HEK293 (cell line): ENCODE data around the gene ZNF582.

Source experiments
- BCL11B ChIP-seq: fragments of 450-650 bp; formaldehyde crosslinking; IDR thresholded peaks from 2 replicates; pipeline ENCODE4 v1.5.1; 2016; ENCODE audit warnings: low read depth, missing biosample characterization, missing genetic modification characterization
- EGR2 ChIP-seq: fragments of 450-650 bp; formaldehyde crosslinking; IDR thresholded peaks from 2 replicates; pipeline ENCODE4 v1.5.1; 2016; ENCODE audit warnings: low read depth, missing biosample characterization, missing genetic modification characterization
- GLIS1 ChIP-seq: fragments of 450-650 bp; formaldehyde crosslinking; IDR thresholded peaks from 2 replicates; pipeline ENCODE4 v1.5.1; 2016; ENCODE audit warnings: missing biosample characterization, missing genetic modification characterization
- GLIS2 ChIP-seq: fragments of 450-650 bp; formaldehyde crosslinking; IDR thresholded peaks from 2 replicates; pipeline ENCODE4 v1.5.1; 2016; ENCODE audit warnings: missing biosample characterization, missing genetic modification characterization
- SP2 ChIP-seq: fragments of 450-650 bp; formaldehyde crosslinking; IDR thresholded peaks from 2 replicates; pipeline ENCODE4 v1.5.1; 2016; ENCODE audit warnings: missing biosample characterization, missing genetic modification characterization
- SP3 ChIP-seq: fragments of 450-650 bp; formaldehyde crosslinking; IDR thresholded peaks from 2 replicates; pipeline ENCODE4 v1.5.1; 2016; ENCODE audit warnings: missing biosample characterization, missing genetic modification characterization
- SP7 ChIP-seq: fragments of 450-650 bp; formaldehyde crosslinking; IDR thresholded peaks from 2 replicates; pipeline ENCODE4 v1.5.1; 2016; ENCODE audit warnings: missing biosample characterization, missing genetic modification characterization
- ZBTB1 ChIP-seq: fragments of 450-650 bp; formaldehyde crosslinking; IDR thresholded peaks from 2 replicates; pipeline ENCODE4 v1.5.1; 2016; ENCODE audit warnings: missing biosample characterization, missing genetic modification characterization
- ZBTB17 ChIP-seq: fragments of 450-650 bp; formaldehyde crosslinking; IDR thresholded peaks from 2 replicates; pipeline ENCODE4 v1.5.1; 2016; ENCODE audit warnings: missing biosample characterization, missing genetic modification characterization
- ZBTB8A ChIP-seq: fragments of 450-650 bp; formaldehyde crosslinking; IDR thresholded peaks from 2 replicates; pipeline ENCODE4 v1.5.1; 2016; ENCODE audit warnings: missing biosample characterization, missing genetic modification characterization
- ZFHX2 ChIP-seq: fragments of 450-650 bp; formaldehyde crosslinking; conservative IDR thresholded peaks from 2 replicates; pipeline ENCODE4 v1.5.1; 2016; ENCODE audit warnings: missing biosample characterization, missing genetic modification characterization
- ZNF280D ChIP-seq: fragments of 450-650 bp; formaldehyde crosslinking; IDR thresholded peaks from 2 replicates; pipeline ENCODE4 v1.5.1; 2016; ENCODE audit warnings: missing biosample characterization, missing genetic modification characterization
- ZNF292 ChIP-seq: fragments of 450-650 bp; formaldehyde crosslinking; IDR thresholded peaks from 2 replicates; pipeline ENCODE4 v1.5.1; 2016; ENCODE audit warnings: low read depth, missing biosample characterization, missing genetic modification characterization, borderline replicate concordance
- ZNF335 ChIP-seq: fragments of 450-650 bp; formaldehyde crosslinking; conservative IDR thresholded peaks from 2 replicates; pipeline ENCODE4 v1.5.1; 2016; ENCODE audit warnings: missing biosample characterization, missing genetic modification characterization
- ZNF391 ChIP-seq: fragments of 450-650 bp; formaldehyde crosslinking; IDR thresholded peaks from 2 replicates; pipeline ENCODE4 v1.5.1; 2016; ENCODE audit warnings: low read depth, missing biosample characterization, missing genetic modification characterization, borderline replicate concordance
- ZNF518A ChIP-seq: fragments of 450-650 bp; formaldehyde crosslinking; conservative IDR thresholded peaks from 2 replicates; pipeline ENCODE4 v1.5.1; 2016; ENCODE audit warnings: low read depth, missing biosample characterization, missing genetic modification characterization
- ZNF530 ChIP-seq: fragments of 450-650 bp; formaldehyde crosslinking; IDR thresholded peaks from 2 replicates; pipeline ENCODE4 v1.5.1; 2016; ENCODE audit warnings: low read depth, missing biosample characterization, missing genetic modification characterization
- ZNF549 ChIP-seq: fragments of 450-650 bp; IDR thresholded peaks from 2 replicates; pipeline ENCODE4 v1.5.1; 2018; ENCODE audit warnings: missing biosample characterization, missing genetic modification characterization, mild to moderate bottlenecking, inconsistent platforms, moderate library complexity
- ZNF660 ChIP-seq: fragments of 450-650 bp; IDR thresholded peaks from 2 replicates; pipeline ENCODE4 v1.5.1; 2018; ENCODE audit warnings: missing biosample characterization, mild to moderate bottlenecking, missing genetic modification characterization
- ZNF704 ChIP-seq: fragments of 450-650 bp; formaldehyde crosslinking; IDR thresholded peaks from 2 replicates; pipeline ENCODE4 v1.5.1; 2016; ENCODE audit warnings: missing biosample characterization, missing genetic modification characterization
- ZNF76 ChIP-seq: fragments of 450-650 bp; formaldehyde crosslinking; IDR thresholded peaks from 2 replicates; pipeline ENCODE4; 2016; ENCODE audit warnings: low read depth, missing biosample characterization, missing genetic modification characterization, borderline replicate concordance
- ZNF777 ChIP-seq: fragments of 450-650 bp; formaldehyde crosslinking; IDR thresholded peaks from 2 replicates; pipeline ENCODE4 v1.5.1; 2017; ENCODE audit warnings: missing biosample characterization, missing genetic modification characterization, borderline replicate concordance
- TF ChIP-seq, protein P1 (sequence below): fragments of 450-650 bp; formaldehyde crosslinking; conservative IDR thresholded peaks from 2 replicates; pipeline ENCODE4 v1.5.1; 2016; ENCODE audit warnings: low read depth, missing biosample characterization, missing genetic modification characterization
- TF ChIP-seq, protein P2 (sequence below): fragments of 450-650 bp; formaldehyde crosslinking; optimal IDR thresholded peaks from 2 replicates; pipeline ENCODE3; 2016; ENCODE audit warnings: missing biosample characterization, mild to moderate bottlenecking, missing genetic modification characterization

The ZNF582 gene

GRCh38 chr19:56367829-56368711 is 25.3 kb downstream of the ZNF582 start (continued):
- TF ChIP-seq, protein P1, sequence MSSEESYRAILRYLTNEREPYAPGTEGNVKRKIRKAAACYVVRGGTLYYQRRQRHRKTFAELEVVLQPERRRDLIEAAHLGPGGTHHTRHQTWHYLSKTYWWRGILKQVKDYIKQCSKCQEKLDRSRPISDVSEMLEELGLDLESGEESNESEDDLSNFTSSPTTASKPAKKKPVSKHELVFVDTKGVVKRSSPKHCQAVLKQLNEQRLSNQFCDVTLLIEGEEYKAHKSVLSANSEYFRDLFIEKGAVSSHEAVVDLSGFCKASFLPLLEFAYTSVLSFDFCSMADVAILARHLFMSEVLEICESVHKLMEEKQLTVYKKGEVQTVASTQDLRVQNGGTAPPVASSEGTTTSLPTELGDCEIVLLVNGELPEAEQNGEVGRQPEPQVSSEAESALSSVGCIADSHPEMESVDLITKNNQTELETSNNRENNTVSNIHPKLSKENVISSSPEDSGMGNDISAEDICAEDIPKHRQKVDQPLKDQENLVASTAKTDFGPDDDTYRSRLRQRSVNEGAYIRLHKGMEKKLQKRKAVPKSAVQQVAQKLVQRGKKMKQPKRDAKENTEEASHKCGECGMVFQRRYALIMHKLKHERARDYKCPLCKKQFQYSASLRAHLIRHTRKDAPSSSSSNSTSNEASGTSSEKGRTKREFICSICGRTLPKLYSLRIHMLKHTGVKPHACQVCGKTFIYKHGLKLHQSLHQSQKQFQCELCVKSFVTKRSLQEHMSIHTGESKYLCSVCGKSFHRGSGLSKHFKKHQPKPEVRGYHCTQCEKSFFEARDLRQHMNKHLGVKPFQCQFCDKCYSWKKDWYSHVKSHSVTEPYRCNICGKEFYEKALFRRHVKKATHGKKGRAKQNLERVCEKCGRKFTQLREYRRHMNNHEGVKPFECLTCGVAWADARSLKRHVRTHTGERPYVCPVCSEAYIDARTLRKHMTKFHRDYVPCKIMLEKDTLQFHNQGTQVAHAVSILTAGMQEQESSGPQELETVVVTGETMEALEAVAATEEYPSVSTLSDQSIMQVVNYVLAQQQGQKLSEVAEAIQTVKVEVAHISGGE (tag by site-specific recombination) = peak; percentile 67
- TF ChIP-seq ZNF777 (tag by site-specific recombination) (peak; percentile 85; the same call in 1 of the 2 replicates), ZNF391 (tag by site-specific recombination) (no peak), ZNF704 (tag by site-specific recombination) (no peak), SP3 (tag by site-specific recombination) (peak; percentile 63), ZNF660 (tag by site-specific recombination) (peak; percentile 82), SP2 (tag by site-specific recombination) (peak; percentile 59), ZNF530 (tag by site-specific recombination) (0 out of 2 replicates have a peak, but pooled peaks have one; percentile 10), ZBTB8A (tag by site-specific recombination) (peak; percentile 71), GLIS1 (tag by site-specific recombination) (peak; percentile 32; the same call in 1 of the 2 replicates), ZNF549 (tag by site-specific recombination) (no peak), EGR2 (tag by site-specific recombination) (peak; percentile 87), ZNF280D (peak; percentile 80; the same call in 1 of the 2 replicates), GLIS2 (tag by site-specific recombination) (peak; percentile 46; the same call in 1 of the 2 replicates), ZBTB17 (tag by site-specific recombination) (peak; percentile 49; the same call in 1 of the 2 replicates), ZNF76 (tag by site-specific recombination) (peak; percentile 81), ZBTB1 (tag by site-specific recombination) (no peak), ZNF518A (tag by site-specific recombination) (peak; percentile 24; the same call in 1 of the 2 replicates), ZNF292 (tag by site-specific recombination) (no peak), ZNF335 (tag by site-specific recombination) (peak; percentile 73), BCL11B (tag by site-specific recombination) (no peak), SP7 (tag by site-specific recombination) (0 out of 2 replicates have a peak, but pooled peaks have one; percentile 27), ZFHX2 (tag by site-specific recombination) (peak; percentile 92)
- TF ChIP-seq, protein P2, sequence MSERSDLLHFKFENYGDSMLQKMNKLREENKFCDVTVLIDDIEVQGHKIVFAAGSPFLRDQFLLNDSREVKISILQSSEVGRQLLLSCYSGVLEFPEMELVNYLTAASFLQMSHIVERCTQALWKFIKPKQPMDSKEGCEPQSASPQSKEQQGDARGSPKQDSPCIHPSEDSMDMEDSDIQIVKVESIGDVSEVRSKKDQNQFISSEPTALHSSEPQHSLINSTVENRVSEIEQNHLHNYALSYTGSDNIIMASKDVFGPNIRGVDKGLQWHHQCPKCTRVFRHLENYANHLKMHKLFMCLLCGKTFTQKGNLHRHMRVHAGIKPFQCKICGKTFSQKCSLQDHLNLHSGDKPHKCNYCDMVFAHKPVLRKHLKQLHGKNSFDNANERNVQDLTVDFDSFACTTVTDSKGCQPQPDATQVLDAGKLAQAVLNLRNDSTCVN (tag by site-specific recombination) = peak; percentile 53
